SJCRH30 (cell line): Measurements from ENCODE around the gene GFOD1. TPM values are rescaled to one million over a fixed set of nuclear protein-coding genes. Genes with fewer than 3 reads are reported as not detected.

ENCODE experiments used
- DNase-seq, 2 experiments: peaks; one replicate each; pipeline ENCODE4 v3.0.0-alpha.2; 2015 to 2020
- H3K27ac ChIP-seq: fragments of 250-450 bp; sonication (Bioruptor Pico); 2 replicates; pipeline ENCODE4 v1.5.1; 2020; ENCODE audit warnings: mild to moderate bottlenecking, moderate library complexity
- H3K27me3 ChIP-seq: fragments of 250-450 bp; sonication (Bioruptor Pico); 2 replicates; pipeline ENCODE4 v1.5.1; 2020; ENCODE audit warnings: mild to moderate bottlenecking, moderate library complexity
- H3K36me3 ChIP-seq: fragments of 250-450 bp; sonication (Bioruptor Pico); 2 replicates; pipeline ENCODE4 v1.5.1; 2020; ENCODE audit warnings: mild to moderate bottlenecking, moderate library complexity
- H3K4me1 ChIP-seq: fragments of 250-450 bp; sonication (Bioruptor Pico); 2 replicates; pipeline ENCODE4 v1.5.1; 2020; ENCODE audit warnings: mild to moderate bottlenecking, moderate library complexity
- H3K4me3 ChIP-seq: fragments of 250-450 bp; sonication (Bioruptor Pico); 2 replicates; pipeline ENCODE4 v1.5.1; 2020; ENCODE audit warnings: mild to moderate bottlenecking, moderate library complexity
- H3K9me3 ChIP-seq: fragments of 250-450 bp; sonication (Bioruptor Pico); replicated peaks from 2 replicates; pipeline ENCODE4 v1.5.1; 2020; ENCODE audit warnings: mild to moderate bottlenecking, moderate library complexity
- total RNA-seq: library from RNA; depleted of rRNA; stranded (reverse); fragments of >200 nt; shearing (Covaris generic); gene quantifications from 2 replicates; pipeline ENCODE4 v1.2.3, GENCODE V29; 2014

The GFOD1 gene
- total RNA-seq, 1 experiment from 2014 or later = 2.9 TPM

GRCh38 chr6:13425943-13426931 lies 61.2 kb downstream of the GFOD1 start:
- DNase-seq = no peak
- H3K27me3 ChIP-seq = no peaks in the 10 kb centered on the region

GRCh38 chr6:13425270-13425873 lies 62.0 kb downstream of the GFOD1 start:
- H3K4me3 ChIP-seq = no peak overlapping the region
- H3K27me3 ChIP-seq = no peaks in the 10 kb centered on the region
- H3K9me3 ChIP-seq = no peaks in the 10 kb centered on the region
- DNase-seq = no peak
- H3K27ac ChIP-seq = no peak overlapping the region
- H3K4me1 ChIP-seq = no peaks in the 10 kb centered on the region
- H3K36me3 ChIP-seq = no peaks in the 10 kb centered on the region

More at GRCh38 chr6:13425943-13426931, 61.2 kb downstream of the GFOD1 start:
- no peaks in the 10 kb centered on the region for H3K9me3 ChIP-seq
- no peak overlapping the region for H3K4me3 ChIP-seq
- H3K36me3 ChIP-seq = no peaks in the 10 kb centered on the region
- H3K27ac ChIP-seq = no peak overlapping the region
- no peaks in the 10 kb centered on the region for H3K4me1 ChIP-seq

- H3K4me3 ChIP-seq = no peak overlapping the region
- H3K4me1 ChIP-seq = no peaks in the 10 kb centered on the region
- DNase-seq = no peak
- H3K9me3 ChIP-seq = no peaks in the 10 kb centered on the region
- H3K27ac ChIP-seq = no peak overlapping the region
- H3K27me3 ChIP-seq = no peaks in the 10 kb centered on the region
- H3K36me3 ChIP-seq = no peaks in the 10 kb centered on the region
These were observed 64.1 kb downstream of the GFOD1 start for GRCh38 chr6:13423252-13423651.

- no peaks in the 10 kb centered on the region for H3K4me1 ChIP-seq
These were observed 64.6 kb downstream of the GFOD1 start for GRCh38 chr6:13422681-13423221.

GRCh38 chr6:13421425-13422059 lies 65.9 kb downstream of the GFOD1 start:
- no peak for DNase-seq
- no peaks in the 10 kb centered on the region for H3K9me3 ChIP-seq
- no peaks in the 10 kb centered on the region for H3K4me1 ChIP-seq
- no peak overlapping the region for H3K27ac ChIP-seq
- H3K36me3 ChIP-seq = no peaks in the 10 kb centered on the region
- H3K4me3 ChIP-seq = no peak overlapping the region
- H3K27me3 ChIP-seq = no peaks in the 10 kb centered on the region

More at GRCh38 chr6:13422681-13423221, 64.6 kb downstream of the GFOD1 start:
- H3K4me3 ChIP-seq = no peak overlapping the region
- H3K9me3 ChIP-seq = no peaks in the 10 kb centered on the region
- no peak overlapping the region for H3K27ac ChIP-seq
- H3K27me3 ChIP-seq = no peaks in the 10 kb centered on the region
- no peak for DNase-seq
- no peaks in the 10 kb centered on the region for H3K36me3 ChIP-seq

GRCh38 chr6:13420269-13420668 lies 67.1 kb downstream of the GFOD1 start:
- no peak overlapping the region for H3K4me3 ChIP-seq
- H3K4me1 ChIP-seq = no peaks in the 10 kb centered on the region
- no peak overlapping the region for H3K27ac ChIP-seq
- no peaks in the 10 kb centered on the region for H3K9me3 ChIP-seq
- H3K36me3 ChIP-seq = no peaks in the 10 kb centered on the region
- H3K27me3 ChIP-seq = no peaks in the 10 kb centered on the region
- no peak for DNase-seq

- Histone ChIP-seq H3K27ac (no peak overlapping the region), H3K27me3 (no peaks in the 10 kb centered on the region), H3K4me1 (no peaks in the 10 kb centered on the region), H3K9me3 (no peaks in the 10 kb centered on the region), H3K36me3 (no peaks in the 10 kb centered on the region), H3K4me3 (no peak overlapping the region)
- no peak for DNase-seq
These were observed 67.8 kb downstream of the GFOD1 start for GRCh38 chr6:13419422-13420195.

GRCh38 chr6:13418844-13419243 lies 68.6 kb downstream of the GFOD1 start:
- H3K27me3 ChIP-seq = no peaks in the 10 kb centered on the region
- no peaks in the 10 kb centered on the region for H3K36me3 ChIP-seq
- H3K27ac ChIP-seq = no peak overlapping the region
- no peaks in the 10 kb centered on the region for H3K9me3 ChIP-seq
- DNase-seq = no peak
- no peak overlapping the region for H3K4me3 ChIP-seq
- H3K4me1 ChIP-seq = no peaks in the 10 kb centered on the region

GRCh38 chr6:13417954-13418353 lies 69.4 kb downstream of the GFOD1 start:
- Histone ChIP-seq H3K9me3 (no peaks in the 10 kb centered on the region), H3K27me3 (no peaks in the 10 kb centered on the region), H3K36me3 (no peaks in the 10 kb centered on the region), H3K4me1 (no peaks in the 10 kb centered on the region), H3K4me3 (no peak overlapping the region), H3K27ac (no peak overlapping the region)
- DNase-seq = no peak

GRCh38 chr6:13417431-13417830 lies 70.0 kb downstream of the GFOD1 start:
- H3K4me1 ChIP-seq = no peaks in the 10 kb centered on the region
- H3K9me3 ChIP-seq = no peaks in the 10 kb centered on the region
- DNase-seq = no peak
- no peaks in the 10 kb centered on the region for H3K27me3 ChIP-seq
- no peak overlapping the region for H3K27ac ChIP-seq
- no peak overlapping the region for H3K4me3 ChIP-seq
- H3K36me3 ChIP-seq = no peaks in the 10 kb centered on the region

GRCh38 chr6:13415283-13415682 lies 72.1 kb downstream of the GFOD1 start:
- no peak overlapping the region for H3K27ac ChIP-seq
- DNase-seq = no peak
- no peak overlapping the region for H3K4me3 ChIP-seq
- H3K4me1 ChIP-seq = no peaks in the 10 kb centered on the region
- no peaks in the 10 kb centered on the region for H3K27me3 ChIP-seq
- H3K9me3 ChIP-seq = no peaks in the 10 kb centered on the region
- no peaks in the 10 kb centered on the region for H3K36me3 ChIP-seq

- Histone ChIP-seq H3K27me3 (no peaks in the 10 kb centered on the region), H3K27ac (no peak overlapping the region), H3K9me3 (no peaks in the 10 kb centered on the region), H3K4me1 (no peaks in the 10 kb centered on the region), H3K4me3 (no peak overlapping the region), H3K36me3 (no peaks in the 10 kb centered on the region)
- no peak for DNase-seq
These were observed 73.4 kb downstream of the GFOD1 start for GRCh38 chr6:13413900-13414555.

GRCh38 chr6:13413466-13413862 lies 73.9 kb downstream of the GFOD1 start:
- H3K36me3 ChIP-seq = no peaks in the 10 kb centered on the region
- no peak overlapping the region for H3K27ac ChIP-seq
- H3K27me3 ChIP-seq = no peaks in the 10 kb centered on the region
- H3K4me1 ChIP-seq = no peaks in the 10 kb centered on the region
- DNase-seq = no peak
- H3K4me3 ChIP-seq = no peak overlapping the region
- H3K9me3 ChIP-seq = no peaks in the 10 kb centered on the region
